Panc1 (cell line): ENCODE measurements around the gene RPL26. TPM values are rescaled to one million over a fixed set of nuclear protein-coding genes. Genes with fewer than 3 reads are reported as not detected.

Source experiments
- ATAC-seq: fragments of 200-7000 bp; cut with Tn5 transposase; 2 replicates; pipeline ENCODE4 v1.9.1; 2020; ENCODE audit warnings: mild to moderate bottlenecking, moderate library complexity
- Bru-seq: library from RNA; stranded (reverse); fragments of 400-500 nt; gene quantifications from one replicate; lab custom pipeline; 2021; lab: Mats Ljungman, UMichigan
- BruChase-seq, 2 experiments: library from RNA; stranded (reverse); fragments of 400-500 nt; gene quantifications; one replicate each; lab custom pipeline; 2021; lab: Mats Ljungman, UMichigan
- BruUV-seq: library from RNA; stranded (reverse); fragments of 400-500 nt; replicated peaks from 2 replicates; lab custom pipeline; 2021; lab: Mats Ljungman, UMichigan
- CTCF ChIA-PET: fragments of 300-600 bp; sonication (Branson Sonifier 250); formaldehyde crosslinking; loops from one replicate; lab custom pipeline; 2022; ENCODE audit warnings: antibody characterized with exemption; lab: Charles Lee
- POLR2A ChIA-PET: fragments of 300-600 bp; sonication (Branson Sonifier 250); formaldehyde crosslinking; loops from one replicate; lab custom pipeline; 2022; ENCODE audit warnings: antibody characterized with exemption; lab: Charles Lee
- DNase-seq: peaks from one replicate; pipeline ENCODE4 v3.0.0-alpha.2; 2010; ENCODE audit warnings: low read depth, low spot score
- H3K27ac ChIP-seq: 2 replicates; pipeline ENCODE4 v1.5.1; 2011; ENCODE audit warnings: mild to moderate bottlenecking, low read length, inconsistent platforms
- H3K27me3 ChIP-seq: fragments of 200-500 bp; sonication (Bioruptor generic); 2 replicates; pipeline ENCODE4 v1.6.0; 2014; ENCODE audit warnings: low read length, inconsistent platforms; ENCODE audit not compliant: control insufficient read depth, insufficient read depth
- H3K36me3 ChIP-seq: fragments of 200-500 bp; sonication (Bioruptor generic); 2 replicates; pipeline ENCODE4 v1.5.1; 2014; ENCODE audit warnings: inconsistent platforms, mild to moderate bottlenecking, low read length, moderate library complexity; ENCODE audit not compliant: control insufficient read depth, insufficient read depth
- H3K4me1 ChIP-seq: 2 replicates; pipeline ENCODE4 v1.5.1; 2011; ENCODE audit warnings: inconsistent platforms, mild to moderate bottlenecking, low read length, moderate library complexity; ENCODE audit not compliant: control insufficient read depth, insufficient read depth
- H3K4me3 ChIP-seq, 2 experiments: 2 replicates each; pipeline ENCODE4 v1.5.1; 2011 to 2012; ENCODE audit warnings: low read depth in 2 of 2, low read length in 2 of 2, mild to moderate bottlenecking in 2 of 2, inconsistent platforms in 1 of 2, moderate library complexity in 1 of 2
- H3K9me3 ChIP-seq: fragments of 200-500 bp; sonication (Bioruptor generic); 2 replicates; pipeline ENCODE4 v1.5.1; 2014; ENCODE audit warnings: low read depth, mild to moderate bottlenecking, inconsistent platforms, low read length, moderate library complexity; ENCODE audit not compliant: control insufficient read depth, insufficient read depth
- CTCF ChIP-seq: fragments of 450-650 bp; IDR thresholded peaks from 2 replicates; pipeline ENCODE4 v1.5.1; 2017; ENCODE audit warnings: mild to moderate bottlenecking
- POLR2AphosphoS5 ChIP-seq: IDR thresholded peaks from 2 replicates; pipeline ENCODE4 v1.6.1; 2012; ENCODE audit warnings: mild to moderate bottlenecking, low read depth, low read length, moderate library complexity
- REST ChIP-seq, 2 experiments: IDR thresholded peaks; 2 replicates each; pipeline ENCODE4 v1.6.1; 2011 to 2012; ENCODE audit warnings: low read depth in 2 of 2, control low read depth in 1 of 2, low read length in 1 of 2, mild to moderate bottlenecking in 1 of 2, moderate library complexity in 1 of 2; ENCODE audit not compliant: insufficient read depth in 1 of 2
- SIN3A ChIP-seq: IDR thresholded peaks from 2 replicates; pipeline ENCODE4 v1.6.1; 2012; ENCODE audit warnings: low read depth, mild to moderate bottlenecking, low read length, moderate library complexity, borderline replicate concordance; ENCODE audit not compliant: insufficient read depth
- TCF7L2 ChIP-seq: IDR thresholded peaks from 2 replicates; pipeline ENCODE4 v1.6.1; 2011; ENCODE audit warnings: mild to moderate bottlenecking, low read depth, low read length, inconsistent platforms
- in situ Hi-C: cut with HindIII; loops from 2 replicates; pipeline ENCODE4 v1.10.0; 2016; ENCODE audit warnings: low sequenced_read_pairs, low pct_unique_long_range_greater_than_20kb
- intact Hi-C: fragments of 100-400 bp; cut with micrococcal nuclease; formaldehyde crosslinking; loops from one replicate; pipeline ENCODE4 v1.10.0; 2022; ENCODE audit not compliant: unreplicated experiment
- long read RNA-seq: library from polyadenylated mRNA; unstranded; transcript quantifications from one replicate; pipeline ENCODE4 v2.0.0, GENCODE V29; 2021; ENCODE audit not compliant: unreplicated experiment
- polyA plus RNA-seq: library from polyadenylated mRNA; unstranded; fragments of >200 nt; gene quantifications from one replicate; pipeline ENCODE4 v1.2.1, GENCODE V29; 2012; ENCODE audit warnings: missing spikeins; ENCODE audit not compliant: insufficient read length
- total RNA-seq: library from RNA; stranded (reverse); gene quantifications from one replicate; pipeline ENCODE4 v1.2.1, GENCODE V29; 2021; ENCODE audit not compliant: unreplicated experiment

The RPL26 gene
- total RNA-seq (865 TPM), Bru-seq, nascent RNA (percentile 99 among the genes with signal in this experiment), BruChase-seq, experiment 1, labeled RNA remaining after a 2-hour chase (percentile 99 among the genes with signal in this experiment), BruChase-seq, experiment 2, labeled RNA remaining after a 6-hour chase (percentile 99 among the genes with signal in this experiment)
- polyA plus RNA-seq = 861 TPM
- long read RNA-seq, transcript RPL26-214 (4 exons, 528 nt) = major isoform, 206 of 331 reads
- long read RNA-seq, transcript RPL26-209 (4 exons, 870 nt) = minor isoform, 9 of 331 reads
- long read RNA-seq, partial matches to known transcripts = 18 of 331 reads
- long read RNA-seq, other reads (novel, unspliced or antisense) = 89 of 331 reads

- no peaks in the 10 kb centered on the region for H3K27me3 ChIP-seq
- H3K4me1 ChIP-seq = peaks cover 37% of the 10 kb centered on the region
- ATAC-seq (peak; percentile 91), DNase-seq (peak; percentile 99)
- no TSS peak for BruUV-seq
- peaks cover 34% of the 10 kb centered on the region for H3K36me3 ChIP-seq
- intact Hi-C loops (loop anchor here (5.0 kb wide), 1 partner anchor 364 kb away; no protein-coding TSS in a partner anchor), in situ Hi-C loops (no loop called here)
- CTCF ChIA-PET = interaction anchor here (0.6 to 0.8 kb wide), 5 partner anchors 8 to 362 kb away, joined by 3 to 5 read pairs (median 4); partner anchors contain the start of gene NDEL1
- no peaks in the 10 kb centered on the region for H3K9me3 ChIP-seq
- peak within 1 kb of the TSS; percentile 92 for H3K27ac ChIP-seq
- peak within 1 kb of the TSS; percentile 68 to 99 for H3K4me3 ChIP-seq
- no peak for TF ChIP-seq REST (IDR thresholded peaks at IDR 0.05; ENCODE audit: insufficient read depth in 1 of 2, low read depth in 2 of 2, low read length in 1 of 2)
- TF ChIP-seq SIN3A = peak; percentile 81; the same call in 1 of the 2 replicates
- peak; percentile 15; the same call in 1 of the 2 replicates for TF ChIP-seq TCF7L2
- TF ChIP-seq CTCF = peak; percentile 99
- TF ChIP-seq POLR2AphosphoS5 = peak; percentile 98
- POLR2A ChIA-PET = interaction anchor here (0.8 kb wide), 1 partner anchor 52 kb away, joined by 3 read pairs; the partner anchor contains the start of gene NDEL1
Observed at GRCh38 chr17:8383143-8383822, at the start of gene RPL26. TSS of gene RPL26 (minus strand) at chr17:8383193. CDS start at chr17:8382310, 883 bp downstream.

DNA sequence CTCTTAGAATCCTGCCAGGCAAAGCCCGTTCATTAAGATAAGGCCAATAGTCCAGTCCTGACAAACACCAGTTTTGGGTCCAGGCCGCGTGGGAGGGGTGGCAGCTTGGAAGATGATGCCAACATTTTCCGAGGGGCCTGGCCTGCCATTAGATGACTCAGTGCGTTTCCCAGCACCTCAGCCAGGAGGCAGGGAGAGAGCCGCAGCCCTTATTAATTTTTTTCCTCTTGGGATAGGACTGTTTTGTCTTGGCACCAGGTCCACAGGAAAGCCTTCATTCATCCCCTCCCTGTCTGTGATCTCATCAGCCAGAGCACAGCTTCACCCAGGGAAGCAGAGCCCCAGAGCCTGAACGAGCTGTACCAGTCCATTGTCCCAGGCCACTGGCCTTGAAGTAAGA, 48.0 kb upstream of the RPL26 start:
- DNase-seq (no peak), ATAC-seq (no peak)
- Histone ChIP-seq H3K4me1 (no peaks in the 10 kb centered on the region; the same call in 1 of the 2 replicates), H3K4me3 (no peak overlapping the region), H3K36me3 (no peaks in the 10 kb centered on the region), H3K9me3 (no peaks in the 10 kb centered on the region), H3K27me3 (no peaks in the 10 kb centered on the region), H3K27ac (no peak overlapping the region)
- in situ Hi-C loops (no loop called here), intact Hi-C loops (no loop called here)
- POLR2A ChIA-PET = no interaction called here
- BruUV-seq = no TSS peak
- no peak for TF ChIP-seq TCF7L2
- TF ChIP-seq POLR2AphosphoS5 = no peak
- CTCF ChIA-PET = no interaction called here
